Measurements from ENCODE around the gene SLC16A13. TPM values are rescaled to one million over a fixed set of nuclear protein-coding genes. Genes with fewer than 3 reads are reported as not detected.

Gene SLC16A13
- total RNA-seq, 2 experiments from 2014 or later = 26.8 to 28.9 TPM

GRCh38 chr17:7016418-7016817, 19.4 kb upstream of the SLC16A13 start:
- POLR2A ChIA-PET = interaction anchor here (0.8 to 2.9 kb wide), 7 partner anchors 8 to 375 kb away, joined by 3 to 54 read pairs (median 5); partner anchors contain the start of genes DVL2, KIAA0753, SLC16A13 and TXNDC17

GRCh38 chr17:7016886-7017826, 18.7 kb upstream of the SLC16A13 start:
- peaks cover 44% of the 10 kb centered on the region for H3K36me3 Mint-ChIP-seq (ENCODE audit: low read depth)

More at GRCh38 chr17:7016418-7016817, 19.4 kb upstream of the SLC16A13 start:
- CTCF ChIA-PET = interaction anchor here (1.0 to 2.0 kb wide), 5 partner anchors 15 to 106 kb away, joined by 3 to 9 read pairs (median 6); partner anchors contain the start of gene SLC16A13
- Mint-ChIP-seq H3K36me3 (ENCODE audit: low read depth) (peaks cover 49% of the 10 kb centered on the region), H3K27ac (peak overlapping the region; percentile 98), H3K4me1 (peaks cover 59% of the 10 kb centered on the region), H3K4me3 (peak overlapping the region; percentile 91), H3K9me3 (no peaks in the 10 kb centered on the region), H3K27me3 (no peaks in the 10 kb centered on the region)
- no peak for DNase-seq

DNA sequence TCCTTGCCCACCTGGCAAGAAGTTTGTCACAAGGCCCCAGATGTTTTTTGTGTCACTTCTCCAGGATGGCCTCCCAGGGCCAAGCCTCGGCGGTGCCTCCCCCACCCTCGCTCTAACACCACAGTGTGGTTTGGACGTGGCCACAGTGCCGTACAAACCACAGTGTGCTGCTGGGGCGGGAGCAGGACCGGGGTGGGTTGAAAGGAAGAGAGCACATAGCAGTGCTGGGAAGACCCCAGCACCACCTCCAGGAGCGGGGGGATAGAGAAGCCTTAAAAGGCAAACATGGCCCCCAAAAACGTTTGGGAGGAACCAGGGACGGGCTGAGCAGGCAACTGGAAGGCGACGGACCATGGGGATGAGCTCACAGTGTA, 18.0 kb upstream of the SLC16A13 start:
- DNase-seq = peak; percentile 48
- H3K9me3 Mint-ChIP-seq = no peaks in the 10 kb centered on the region
- peak overlapping the region; percentile 37 for H3K4me3 Mint-ChIP-seq
- peak overlapping the region; percentile 98 for H3K27ac Mint-ChIP-seq
- H3K27me3 Mint-ChIP-seq = no peaks in the 10 kb centered on the region
- peaks cover 68% of the 10 kb centered on the region for H3K4me1 Mint-ChIP-seq
- POLR2A ChIA-PET = interaction anchor here (0.7 kb wide), 1 partner anchor 18 kb away, joined by 3 read pairs; the partner anchor contains the start of gene SLC16A13
- CTCF ChIA-PET = no interaction called here
- peaks cover 42% of the 10 kb centered on the region for H3K36me3 Mint-ChIP-seq (ENCODE audit: low read depth)

More at GRCh38 chr17:7016886-7017826, 18.7 kb upstream of the SLC16A13 start:
- H3K4me3 Mint-ChIP-seq = peak overlapping the region; percentile 91
- H3K4me1 Mint-ChIP-seq = peaks cover 61% of the 10 kb centered on the region
- ChIA-PET CTCF (interaction anchor here (1.5 to 2.0 kb wide), 3 partner anchors 14 to 106 kb away, joined by 6 to 7 read pairs (median 6); no protein-coding TSS in a partner anchor), POLR2A (interaction anchor here (0.7 to 2.9 kb wide), 4 partner anchors 12 to 218 kb away, joined by 3 to 54 read pairs (median 18); partner anchors contain the start of genes DVL2 and SLC16A13)
- no peak for DNase-seq
- H3K9me3 Mint-ChIP-seq = no peaks in the 10 kb centered on the region
- H3K27ac Mint-ChIP-seq = peak overlapping the region; percentile 98
- no peaks in the 10 kb centered on the region for H3K27me3 Mint-ChIP-seq

DNA sequence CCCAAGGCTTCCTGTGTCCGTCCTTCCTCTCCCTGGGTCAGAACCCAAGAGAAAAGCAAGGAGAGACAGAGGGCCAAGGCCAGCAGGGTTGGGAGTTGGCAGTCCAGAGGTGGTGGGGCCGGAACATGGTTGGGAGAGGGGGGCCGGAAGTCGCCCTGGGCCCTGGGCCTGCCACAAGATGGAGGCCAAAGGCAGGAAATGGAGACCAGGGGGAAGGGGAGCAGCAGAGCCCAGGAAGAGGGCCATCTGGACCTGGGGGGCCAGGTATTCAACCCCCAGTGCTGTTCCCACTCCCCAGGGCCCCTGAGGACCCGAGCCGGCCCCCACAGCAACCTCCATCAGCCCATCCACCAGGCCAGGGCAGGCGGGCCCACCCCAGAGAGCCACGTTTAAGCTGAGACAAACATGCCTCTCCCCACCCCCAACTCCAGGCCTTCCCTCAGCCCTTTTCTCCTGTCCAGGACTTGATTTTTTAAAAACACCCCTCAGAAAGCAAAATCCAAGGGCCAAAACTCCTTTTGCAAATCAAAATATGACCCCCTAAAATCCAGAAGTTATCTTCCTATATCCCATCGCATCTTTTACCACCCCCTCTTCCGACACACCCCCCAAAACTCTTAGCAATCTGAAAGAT, 17.4 kb upstream of the SLC16A13 start:
- H3K27me3 Mint-ChIP-seq = no peaks in the 10 kb centered on the region
- POLR2A ChIA-PET = no interaction called here
- no peak overlapping the region for H3K27ac Mint-ChIP-seq
- peaks cover 38% of the 10 kb centered on the region for H3K36me3 Mint-ChIP-seq (ENCODE audit: low read depth)
- H3K4me1 Mint-ChIP-seq = peaks cover 74% of the 10 kb centered on the region
- CTCF ChIA-PET = no interaction called here
- no peaks in the 10 kb centered on the region for H3K9me3 Mint-ChIP-seq
- DNase-seq = no peak
- no peak overlapping the region for H3K4me3 Mint-ChIP-seq

GRCh38 chr17:7019367-7019766, 16.4 kb upstream of the SLC16A13 start:
- no peaks in the 10 kb centered on the region for H3K9me3 Mint-ChIP-seq
- no peak overlapping the region for H3K4me3 Mint-ChIP-seq
- CTCF ChIA-PET = interaction anchor here (3.3 kb wide), 1 partner anchor 108 kb away, joined by 30 read pairs; no protein-coding TSS in a partner anchor
- no peak for DNase-seq
- H3K27me3 Mint-ChIP-seq = peaks cover 1% of the 10 kb centered on the region
- peaks cover 81% of the 10 kb centered on the region for H3K4me1 Mint-ChIP-seq
- no peak overlapping the region for H3K27ac Mint-ChIP-seq
- H3K36me3 Mint-ChIP-seq (ENCODE audit: low read depth) = peaks cover 31% of the 10 kb centered on the region
- POLR2A ChIA-PET = interaction anchor here (0.6 to 0.7 kb wide), 2 partner anchors 10 to 18 kb away, joined by 3 read pairs; no protein-coding TSS in a partner anchor

GRCh38 chr17:7019839-7020519, 15.8 kb upstream of the SLC16A13 start:
- Mint-ChIP-seq H3K4me1 (peaks cover 84% of the 10 kb centered on the region), H3K4me3 (no peak overlapping the region)
- CTCF ChIA-PET = interaction anchor here (1.7 to 3.4 kb wide), 5 partner anchors 16 to 109 kb away, joined by 6 to 30 read pairs (median 25); partner anchors contain the start of gene SLC16A13

GRCh38 chr17:7020894-7021664, 14.7 kb upstream of the SLC16A13 start:
- no peak overlapping the region for H3K27ac Mint-ChIP-seq
- ChIA-PET POLR2A (interaction anchor here (0.9 to 8.2 kb wide), 10 partner anchors 8 to 177 kb away, joined by 3 to 70 read pairs (median 5); partner anchors contain the start of genes RNASEK and SLC16A13), CTCF (interaction anchor here (0.6 to 4.5 kb wide), 17 partner anchors 9 to 665 kb away, joined by 3 to 30 read pairs (median 7); partner anchors contain the start of genes RNASEK, SLC16A11 and SLC16A13)
- no peaks in the 10 kb centered on the region for H3K9me3 Mint-ChIP-seq
- H3K36me3 Mint-ChIP-seq (ENCODE audit: low read depth) = peaks cover 20% of the 10 kb centered on the region
- peaks cover 76% of the 10 kb centered on the region for H3K4me1 Mint-ChIP-seq
- H3K27me3 Mint-ChIP-seq = peaks cover 1% of the 10 kb centered on the region
- no peak for DNase-seq
- peak overlapping the region; percentile 24 for H3K4me3 Mint-ChIP-seq

More at GRCh38 chr17:7019839-7020519, 15.8 kb upstream of the SLC16A13 start:
- H3K36me3 Mint-ChIP-seq (ENCODE audit: low read depth) = peaks cover 29% of the 10 kb centered on the region
- no peaks in the 10 kb centered on the region for H3K9me3 Mint-ChIP-seq
- H3K27me3 Mint-ChIP-seq = peaks cover 1% of the 10 kb centered on the region
- POLR2A ChIA-PET = interaction anchor here (0.6 to 8.2 kb wide), 4 partner anchors 7 to 17 kb away, joined by 3 to 70 read pairs (median 10); partner anchors contain the start of genes RNASEK and SLC16A13
- H3K27ac Mint-ChIP-seq = no peak overlapping the region
- DNase-seq = no peak

DNA sequence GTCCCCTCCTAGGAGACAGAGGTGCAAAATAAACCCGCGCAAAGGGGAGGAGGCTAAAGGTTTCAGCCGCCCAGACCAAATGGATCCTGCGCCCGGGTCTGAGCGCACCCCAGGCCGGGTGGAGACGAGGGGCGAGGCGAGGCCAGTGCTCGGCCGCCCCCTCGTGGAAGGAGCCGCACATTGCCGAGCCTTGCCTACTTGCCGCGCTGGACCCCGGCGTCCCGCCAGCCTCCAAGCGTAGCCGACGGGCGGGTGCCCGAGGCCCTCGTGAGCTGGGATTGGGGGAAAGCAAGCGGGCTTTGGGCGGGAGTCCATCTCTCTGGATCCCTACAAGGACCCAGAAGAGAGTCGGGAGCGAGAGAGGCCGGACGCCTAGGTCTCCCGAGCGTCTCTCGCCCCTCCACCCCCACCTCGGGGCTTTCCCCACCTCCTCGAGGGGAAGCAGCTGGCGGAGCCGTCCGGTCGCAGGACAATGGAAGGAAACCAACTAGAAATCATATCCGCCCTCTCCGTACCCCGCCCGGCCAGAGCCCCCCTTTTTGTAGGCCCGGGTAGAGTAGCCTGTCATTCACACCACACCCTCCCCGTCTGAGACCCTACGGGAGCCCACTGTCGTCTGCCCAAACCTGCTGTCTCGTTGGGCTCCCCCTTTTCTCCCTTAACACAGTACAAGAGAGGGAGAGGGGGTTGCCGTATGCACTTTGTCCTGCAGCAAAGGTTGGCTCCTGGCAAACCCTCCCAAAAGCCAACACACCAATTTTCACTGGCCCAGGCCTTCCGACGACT, 13.6 kb upstream of the SLC16A13 start:
- Mint-ChIP-seq H3K27me3 (peaks cover 1% of the 10 kb centered on the region), H3K4me1 (peaks cover 65% of the 10 kb centered on the region), H3K9me3 (no peaks in the 10 kb centered on the region), H3K27ac (peak overlapping the region; percentile 54), H3K4me3 (peak overlapping the region; percentile 48), H3K36me3 (ENCODE audit: low read depth) (peaks cover 10% of the 10 kb centered on the region)
- DNase-seq = peak; percentile 85
- CTCF ChIA-PET = interaction anchor here (0.6 to 4.5 kb wide), 19 partner anchors 8 to 664 kb away, joined by 3 to 30 read pairs (median 7); partner anchors contain the start of genes RNASEK, SLC16A11 and SLC16A13
- POLR2A ChIA-PET = interaction anchor here (0.9 to 8.2 kb wide), 9 partner anchors 10 to 178 kb away, joined by 3 to 70 read pairs (median 5); partner anchors contain the start of genes RNASEK and SLC16A13

- Mint-ChIP-seq H3K4me1 (peaks cover 57% of the 10 kb centered on the region), H3K4me3 (peak within 1 kb of the TSS; percentile 65), H3K27ac (peak within 1 kb of the TSS; percentile 69), H3K9me3 (no peaks in the 10 kb centered on the region), H3K36me3 (ENCODE audit: low read depth) (peaks cover 3% of the 10 kb centered on the region), H3K27me3 (peaks cover 1% of the 10 kb centered on the region)
- DNase-seq = no peak
- CTCF ChIA-PET = interaction anchor here (0.8 to 4.5 kb wide), 8 partner anchors 13 to 180 kb away, joined by 3 to 28 read pairs (median 18); partner anchors contain the start of genes SLC16A11 and SLC16A13
- POLR2A ChIA-PET = interaction anchor here (1.2 to 8.2 kb wide), 4 partner anchors 10 to 13 kb away, joined by 5 to 70 read pairs (median 14); partner anchors contain the start of genes RNASEK and SLC16A13
Observed at GRCh38 chr17:7022781-7023571, 12.8 kb upstream of the SLC16A13 start, which contains the start of gene BCL6B. Gene BCL6B, plus strand, starts transcription at chr17:7023050. Its CDS starts 622 bp downstream, at chr17:7023672.

Data from activated CD4-positive, alpha-beta memory T cell treated with anti-CD3 and anti-CD28 coated beads, Interleukin-2, amount 10 ng/mL, durations not matched to agents 7 days and 5 days (primary cell).